H1 (cell line): ENCODE data around the gene MAP1B. TPM values are rescaled to one million over a fixed set of nuclear protein-coding genes. Genes with fewer than 3 reads are reported as not detected.

Experiments
- TEAD4 ChIP-seq: IDR thresholded peaks from 2 replicates; pipeline ENCODE4 v1.6.1; 2012; ENCODE audit warnings: low read depth, low read length, inconsistent platforms, mixed read lengths
- polyA plus RNA-seq, 7 experiments: library from polyadenylated mRNA; depleted of rRNA in 3 of 7; stranded (reverse) in 5 of 7; unstranded in 2 of 7; fragments of >200 nt in 5 of 7; fragments of 200-250 nt in 2 of 7; gene quantifications; 1 replicate in 5 of 7; 2 replicates in 1 of 7; 4 replicates in 1 of 7; pipeline versions ENCODE4 v1.2.1 to v1.2.3, GENCODE V29; 2011 to 2013; ENCODE audit warnings: missing spikeins in 2 of 7, mixed read lengths in 2 of 7
- total RNA-seq: library from RNA; stranded (reverse); fragmentation: NEBNext Ultra II Directional; extraction: Animal tissue kit (Norgen Biotek cat#: 25700); gene quantifications from 2 replicates; pipeline ENCODE4 v1.2.1, GENCODE V29; 2021

The MAP1B gene
- total and polyA plus RNA-seq, 2 of the 8 experiments (the other 6 are each of a cell fraction or from before 2014, with no cell fraction given) = 24.5 to 120 TPM

DNA sequence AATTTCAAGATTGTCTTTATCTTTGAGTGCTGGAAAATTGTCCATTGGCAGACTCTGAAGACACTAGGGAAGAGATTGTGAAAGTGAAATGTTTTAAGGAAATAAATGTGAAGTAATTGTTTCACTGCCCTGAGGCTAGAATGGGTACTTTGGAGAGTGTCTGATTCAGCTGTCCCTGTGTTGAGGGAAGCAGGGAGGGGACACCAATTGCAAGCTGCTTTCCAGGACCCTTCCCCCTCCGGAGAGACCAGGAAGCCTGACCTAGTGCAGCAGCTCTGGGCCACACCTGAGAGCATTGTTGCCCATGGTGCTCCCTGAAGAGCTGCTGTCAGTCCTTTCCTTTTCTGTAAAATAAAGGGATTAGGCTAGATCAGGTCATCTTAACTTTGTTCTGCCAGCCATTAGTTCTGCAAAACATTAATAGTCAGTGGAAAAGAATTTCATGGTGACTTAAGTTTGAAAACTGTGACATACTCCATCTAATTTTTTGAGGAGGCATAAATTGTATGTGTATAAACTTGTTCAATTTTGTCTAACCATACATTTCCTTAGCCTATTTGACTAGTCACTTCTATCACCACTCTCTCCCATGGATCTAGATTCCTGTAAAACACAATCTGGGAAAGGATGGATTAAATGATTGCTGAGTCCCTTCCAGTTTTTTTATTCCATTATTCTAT, 18.8 kb downstream of the MAP1B start (continued):
- TF ChIP-seq TEAD4 = no peak
- TF ChIP-seq, all 59 proteins: peak for 0
